HG03439 (cell line): ENCODE data around the gene HBE1.
"Not testable (repeated sequence)": the region's sequence is repeated elsewhere in the genome, so short reads cannot be mapped to it uniquely, and the experiment has no call there.

ENCODE experiments used
- ATAC-seq: cut with Tn5 transposase; IDR thresholded peaks from one replicate; pipeline ENCODE4 v1.9.1; 2021; ENCODE audit warnings: mild to moderate bottlenecking, moderate library complexity; ENCODE audit not compliant: unreplicated experiment

HBE1 gene

GRCh38 chr11:5269715-5270147, at the start of gene HBE1:
Gene HBE1 (minus strand): TSS chr11:5269945. CDS start chr11:5269890, 55 bp downstream.
- ATAC-seq = no peak

GRCh38 chr11:5317292-5317691, 47.5 kb upstream of the HBE1 start:
- no peak for ATAC-seq

- not testable (repeated sequence) for ATAC-seq
Measured at GRCh38 chr11:5313326-5314023, 43.7 kb upstream of the HBE1 start.

GRCh38 chr11:5310423-5310822, 40.7 kb upstream of the HBE1 start:
- ATAC-seq = no peak

GRCh38 chr11:5307256-5308019, 37.7 kb upstream of the HBE1 start:
- no peak for ATAC-seq

GRCh38 chr11:5304046-5304445, 34.3 kb upstream of the HBE1 start:
- no peak for ATAC-seq

- ATAC-seq = no peak
Measured at GRCh38 chr11:5303626-5304025, 33.9 kb upstream of the HBE1 start.

GRCh38 chr11:5301846-5302245, 32.1 kb upstream of the HBE1 start, which contains the start of gene OR51B4:
Gene OR51B4 (minus strand): TSS chr11:5301946. CDS start chr11:5301946, 0 bp downstream.
- ATAC-seq = no peak

- ATAC-seq = no peak
Measured at GRCh38 chr11:5300251-5300650, 30.5 kb upstream of the HBE1 start.

- no peak for ATAC-seq
Measured at GRCh38 chr11:5298451-5298850, 28.7 kb upstream of the HBE1 start.

- ATAC-seq = no peak
Measured at GRCh38 chr11:5297721-5298323, 28.1 kb upstream of the HBE1 start.

GRCh38 chr11:5294342-5294995, 24.7 kb upstream of the HBE1 start:
- ATAC-seq = not testable (repeated sequence)

GRCh38 chr11:5293028-5293427, 23.3 kb upstream of the HBE1 start:
- ATAC-seq = no peak

GRCh38 chr11:5291207-5291838, 21.6 kb upstream of the HBE1 start:
- ATAC-seq = peak; percentile 93

- no peak for ATAC-seq
Measured at GRCh38 chr11:5290106-5290505, 20.4 kb upstream of the HBE1 start.

GRCh38 chr11:5289696-5290095, 20.0 kb upstream of the HBE1 start:
- ATAC-seq = no peak

GRCh38 chr11:5288906-5289550, 19.3 kb upstream of the HBE1 start:
- ATAC-seq = no peak

GRCh38 chr11:5288108-5288905, 18.6 kb upstream of the HBE1 start:
- no peak for ATAC-seq

GRCh38 chr11:5286901-5287300, 17.2 kb upstream of the HBE1 start:
- ATAC-seq = no peak
